Dermis microvascular lymphatic vessel endothelial cell (primary cell): ENCODE measurements around the gene SLC9A1. TPM values are rescaled to one million over a fixed set of nuclear protein-coding genes. Genes with fewer than 3 reads are reported as not detected.

Source experiments
- DNase-seq, 2 donors: peaks; one replicate each; pipeline versions ENCODE4 v3.0.0 to v3.0.0-alpha.2; 2010; ENCODE audit warnings: low read depth in 2 of 2
- total RNA-seq: library from RNA; depleted of rRNA; stranded (reverse); fragments of >200 nt; gene quantifications from 2 replicates; pipeline ENCODE4 v1.2.1, GENCODE V29; 2014

Gene SLC9A1
- total RNA-seq, 1 donor from 2014 or later = 3.9 TPM

DNA sequence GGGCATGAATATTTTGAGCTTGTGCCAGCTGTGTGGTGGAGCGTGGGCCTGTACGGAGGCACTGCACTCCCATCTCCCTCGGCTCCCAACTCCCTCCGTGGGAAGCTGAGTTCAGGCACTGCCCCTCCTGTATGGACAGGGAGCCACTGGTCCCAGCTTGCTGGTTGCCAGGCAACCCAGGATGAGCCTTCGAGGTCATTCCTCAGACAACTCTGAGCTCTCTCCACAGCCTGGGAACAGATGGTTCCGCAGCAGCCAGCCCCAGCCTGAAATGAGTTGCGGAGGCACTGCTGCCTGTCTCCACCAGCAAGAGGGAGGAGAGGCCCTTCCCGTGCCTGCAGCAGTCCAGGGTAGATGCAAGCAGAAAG lies 83.9 kb downstream of the SLC9A1 start:
- DNase-seq = no peak

DNA sequence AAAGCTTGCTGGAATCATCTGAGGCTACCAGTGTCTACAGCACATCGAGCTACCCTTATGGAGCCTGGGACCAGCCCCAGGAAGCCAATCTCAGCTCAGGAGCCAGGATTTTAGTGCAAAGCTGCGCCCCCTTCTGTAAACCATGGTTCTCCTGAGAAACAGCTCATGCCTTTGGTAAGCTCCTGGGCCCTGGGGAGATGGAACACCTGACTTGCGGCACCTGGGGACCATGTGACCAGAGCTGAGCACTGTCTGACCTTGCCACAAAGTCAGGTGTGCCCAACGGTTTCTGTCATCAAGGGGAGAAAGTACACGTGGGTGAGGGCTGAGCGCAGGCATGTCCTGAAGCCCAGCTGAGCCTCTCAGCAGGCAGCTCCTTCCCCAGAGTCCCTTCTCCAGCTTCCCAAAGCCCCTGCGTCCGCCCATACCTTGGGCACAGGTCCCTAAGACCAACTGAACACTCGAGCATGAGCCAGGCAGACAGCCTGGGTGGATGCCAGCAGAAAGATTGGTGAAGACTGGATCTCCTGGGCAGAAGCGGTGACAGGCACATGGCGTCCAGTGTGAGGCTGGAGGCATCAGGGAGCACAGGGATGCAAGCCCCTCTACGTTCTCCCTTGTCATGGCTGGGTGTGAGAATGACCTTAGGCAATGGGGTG lies 84.4 kb downstream of the SLC9A1 start:
- DNase-seq = no peak

DNA sequence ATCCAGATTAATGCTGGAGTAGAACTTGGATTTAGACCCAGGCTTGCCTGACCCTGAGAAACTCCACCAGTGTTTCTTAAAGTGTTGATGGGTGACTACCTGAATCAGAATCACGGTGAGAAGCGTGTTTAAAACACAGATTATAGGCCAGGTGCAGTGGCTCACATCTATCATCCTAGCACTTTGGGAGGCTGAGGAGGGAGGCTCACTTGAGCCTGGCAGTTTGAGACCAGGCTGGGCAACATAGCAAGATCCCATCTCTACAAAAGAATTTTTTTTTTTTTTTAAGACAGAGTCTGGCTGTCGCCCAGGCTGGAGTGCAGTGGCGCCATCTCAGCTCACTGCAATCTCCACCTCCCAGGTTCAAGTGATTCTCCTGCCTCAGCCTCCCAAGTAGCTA lies 86.0 kb downstream of the SLC9A1 start:
- no peak for DNase-seq

DNA sequence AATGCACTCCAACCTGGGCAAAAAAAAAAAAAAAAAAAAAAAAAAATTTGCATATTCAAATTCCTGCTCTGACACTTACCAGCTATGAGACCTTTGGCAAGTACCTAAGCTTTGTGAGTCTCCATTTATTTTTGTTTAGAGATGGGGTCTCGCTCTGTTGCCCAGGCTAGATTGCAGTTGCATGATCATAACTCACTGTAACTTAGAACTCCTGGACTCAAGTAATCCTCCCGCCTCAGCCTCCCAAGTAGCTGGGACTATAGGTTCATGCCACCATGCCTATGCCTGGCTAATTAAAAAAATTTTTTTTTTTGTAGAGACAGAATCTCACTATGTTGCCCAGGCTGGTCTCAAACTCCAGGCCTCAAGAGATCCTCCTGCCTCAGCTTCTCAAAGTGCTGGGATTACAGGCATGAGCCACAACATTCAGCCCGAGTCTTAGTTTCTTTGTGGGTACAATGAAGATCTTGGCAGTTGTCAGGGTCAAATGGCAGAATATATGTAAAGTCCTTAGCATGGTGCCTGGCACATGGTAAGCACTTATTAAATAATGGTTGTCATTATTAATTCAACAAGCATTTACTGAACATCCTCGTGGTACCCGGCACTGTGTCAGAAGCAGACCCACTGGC lies 88.8 kb downstream of the SLC9A1 start:
- DNase-seq = no peak

DNA sequence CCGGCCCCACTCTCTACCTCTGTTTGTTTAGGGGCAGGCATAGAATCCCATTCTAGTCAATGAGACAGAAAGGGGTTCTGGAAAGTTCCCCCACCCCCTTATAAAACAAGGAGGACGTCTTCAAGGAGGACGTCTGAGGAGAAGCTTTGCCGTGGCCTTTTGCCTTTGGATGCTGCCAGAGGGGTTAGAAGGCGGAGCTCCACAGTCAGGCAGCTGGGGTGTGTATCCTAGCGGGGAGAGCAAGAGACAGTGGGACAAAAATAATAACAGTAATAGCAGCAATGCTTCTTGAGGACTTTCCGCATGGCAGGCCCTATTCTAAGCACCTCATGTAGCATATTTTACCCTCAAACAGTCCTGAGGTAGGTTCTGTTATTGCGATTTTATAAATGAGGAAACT lies 94.0 kb downstream of the SLC9A1 start:
- DNase-seq = no peak

DNA sequence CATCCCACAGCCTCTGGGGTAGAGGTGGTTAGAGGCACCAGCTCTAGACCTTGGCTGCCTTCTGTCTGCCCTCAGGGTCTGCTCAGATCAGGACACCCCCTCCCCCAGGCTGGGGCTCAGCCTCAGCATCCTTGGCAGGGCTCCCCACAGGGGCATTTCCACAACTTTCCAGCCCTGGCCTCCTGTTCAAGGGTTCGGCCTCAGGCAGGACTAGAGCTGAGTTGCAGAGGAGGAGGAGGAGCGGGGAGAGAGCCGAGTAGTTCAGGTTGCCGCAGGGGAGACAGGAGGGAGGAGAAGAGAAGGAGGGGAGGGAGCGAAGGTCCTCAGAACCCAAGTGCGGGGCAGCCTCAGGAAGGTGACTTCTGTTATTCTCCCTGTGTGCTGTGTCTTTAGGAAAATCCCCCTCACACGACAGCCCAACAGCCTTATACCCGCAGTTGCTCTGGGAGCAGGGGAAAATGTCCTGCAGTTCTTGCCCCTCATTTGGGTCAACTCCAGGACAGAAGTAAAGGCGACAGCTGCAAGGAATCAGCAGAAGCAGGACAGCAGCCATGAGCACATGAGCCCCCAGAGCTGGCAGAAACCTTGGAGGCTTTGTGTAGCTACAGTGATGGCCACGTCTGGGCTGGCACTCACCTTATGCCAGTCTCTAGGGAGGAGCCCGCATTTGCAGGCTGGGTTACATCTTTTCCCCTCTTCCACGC lies 95.8 kb downstream of the SLC9A1 start:
- no peak for DNase-seq

DNA sequence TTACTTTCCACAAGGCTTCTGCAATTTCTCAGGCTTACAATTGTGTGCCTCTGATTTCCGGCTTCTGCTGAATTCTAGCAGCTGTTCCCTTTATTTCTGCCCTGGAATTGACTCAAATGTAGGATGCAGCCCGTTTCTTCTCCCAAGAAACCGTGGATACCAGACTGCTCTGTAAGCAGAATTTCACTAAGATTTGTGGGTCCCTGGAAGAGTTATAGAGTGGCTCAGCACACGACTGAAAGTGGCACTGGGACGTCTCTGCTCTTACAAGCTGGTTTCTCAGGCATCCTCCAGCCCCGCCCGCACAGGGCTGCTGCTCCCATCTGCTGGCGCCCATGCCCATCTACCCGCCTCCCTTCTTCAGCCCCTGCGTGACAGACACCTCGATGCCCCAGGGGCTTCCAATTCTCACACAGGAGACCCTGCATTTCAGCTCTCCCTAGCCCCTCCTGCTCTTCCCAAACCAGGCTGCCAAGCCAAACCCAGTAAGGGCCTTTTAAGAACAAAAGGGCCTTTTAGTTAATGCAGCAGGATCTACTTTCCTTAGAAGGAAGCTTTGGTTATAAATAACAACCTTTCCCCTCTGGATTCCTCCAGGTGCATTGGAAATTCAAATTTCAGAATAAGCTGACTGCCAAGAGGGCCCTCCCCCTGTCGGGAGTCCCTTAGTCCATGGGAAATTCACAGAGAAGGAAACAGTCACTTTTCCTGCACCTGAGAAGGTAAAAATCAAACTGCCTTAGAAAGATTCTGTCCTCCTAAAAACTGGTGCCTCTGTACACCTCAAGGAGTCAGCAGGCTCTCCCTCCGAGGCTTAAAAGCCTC lies 96.9 kb downstream of the SLC9A1 start:
- no peak for DNase-seq

DNA sequence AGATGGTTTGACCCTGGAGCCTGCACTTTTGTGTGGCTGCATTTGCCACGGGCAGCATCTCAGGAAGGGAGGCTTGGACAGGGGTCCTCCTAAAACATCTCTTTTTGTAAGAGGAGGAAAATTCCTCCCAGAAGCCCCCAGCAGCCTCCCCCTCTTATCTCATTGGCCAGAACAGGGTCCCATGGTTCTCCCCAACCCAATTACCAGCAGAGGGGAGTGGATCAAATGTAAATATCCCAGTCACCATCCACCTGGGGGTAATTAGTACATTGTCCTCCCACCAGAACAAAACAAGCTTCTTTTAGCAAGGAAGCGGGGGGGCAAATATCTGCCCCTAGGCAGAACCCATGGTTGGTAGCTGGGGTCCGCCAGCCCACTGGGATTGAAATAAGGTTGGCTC lies 97.5 kb downstream of the SLC9A1 start:
- no peak for DNase-seq

DNA sequence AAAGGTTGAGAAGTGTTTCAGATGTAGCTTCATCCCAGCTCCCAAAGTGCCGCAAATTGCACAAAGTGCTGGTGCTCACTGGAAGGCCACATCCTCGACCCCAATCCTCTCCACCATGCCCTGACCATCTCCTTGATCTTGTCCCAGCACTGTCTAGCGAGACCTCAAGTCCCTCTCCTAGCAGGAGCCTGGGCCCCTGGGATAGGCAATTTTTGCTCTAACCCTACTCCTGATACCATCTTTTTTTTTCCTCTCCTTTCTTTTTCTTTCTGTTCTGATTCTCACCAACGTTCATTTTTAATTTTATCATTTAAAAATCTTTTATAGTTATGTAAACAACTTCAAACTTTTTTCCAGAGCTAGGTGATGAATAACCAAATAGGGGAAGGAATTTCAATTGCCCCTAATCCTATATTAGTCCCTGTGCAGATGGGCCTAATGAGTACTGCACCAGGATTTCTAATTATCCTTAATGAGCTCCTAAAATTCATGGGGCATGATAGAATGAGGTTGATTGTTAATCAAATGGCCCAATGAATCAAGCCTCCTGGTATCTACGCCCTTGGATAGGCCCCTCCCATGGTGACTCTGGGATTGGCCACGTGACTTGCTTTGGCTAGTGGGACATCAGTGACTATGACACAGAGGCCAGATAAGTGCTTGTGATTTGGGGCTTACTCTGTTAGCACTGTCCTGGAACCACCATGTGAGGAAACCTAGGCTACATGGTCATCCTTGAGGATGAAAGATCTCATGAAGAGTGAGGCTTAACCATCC lies 100.8 kb downstream of the SLC9A1 start:
- DNase-seq = no peak

DNA sequence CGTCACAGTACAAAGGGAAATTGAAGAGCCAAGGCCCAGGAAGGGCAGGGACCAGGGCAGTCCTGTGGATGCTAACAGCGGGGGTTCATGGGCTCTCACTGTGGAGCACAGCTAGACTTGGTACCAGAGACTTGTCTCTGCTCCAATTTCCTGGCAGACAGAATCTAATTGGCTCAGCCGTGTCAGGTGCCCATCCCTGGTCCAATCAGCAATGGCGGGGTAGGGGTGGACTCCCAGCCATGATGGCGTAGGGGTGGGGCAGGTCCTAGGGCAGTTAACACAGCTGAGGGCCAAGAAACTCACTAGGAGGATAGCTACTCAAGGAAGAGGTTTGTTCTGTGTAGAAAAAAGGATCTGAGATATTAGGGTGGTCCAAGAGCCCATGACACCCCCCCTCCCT lies 102.4 kb downstream of the SLC9A1 start:
- DNase-seq = no peak

DNA sequence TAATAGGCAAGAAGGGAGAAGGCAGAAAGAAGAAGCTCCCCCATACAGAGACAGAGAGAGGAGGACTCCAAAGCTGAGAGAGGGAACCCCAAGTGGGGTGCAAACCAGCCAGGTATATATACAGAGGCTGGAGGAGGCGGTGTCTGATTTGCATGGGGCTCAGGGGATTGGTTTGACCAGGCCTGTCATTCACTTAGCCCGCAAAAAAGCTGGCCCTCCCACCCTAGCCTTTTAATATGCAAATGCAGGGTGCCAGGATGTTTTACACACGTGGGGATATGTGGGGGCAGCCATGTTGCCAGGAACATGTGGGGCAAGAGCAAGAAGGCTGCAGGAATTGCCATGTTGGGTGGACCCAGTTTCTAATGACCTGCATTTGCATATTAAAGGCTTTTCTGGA lies 105.3 kb downstream of the SLC9A1 start:
- no peak for DNase-seq

DNA sequence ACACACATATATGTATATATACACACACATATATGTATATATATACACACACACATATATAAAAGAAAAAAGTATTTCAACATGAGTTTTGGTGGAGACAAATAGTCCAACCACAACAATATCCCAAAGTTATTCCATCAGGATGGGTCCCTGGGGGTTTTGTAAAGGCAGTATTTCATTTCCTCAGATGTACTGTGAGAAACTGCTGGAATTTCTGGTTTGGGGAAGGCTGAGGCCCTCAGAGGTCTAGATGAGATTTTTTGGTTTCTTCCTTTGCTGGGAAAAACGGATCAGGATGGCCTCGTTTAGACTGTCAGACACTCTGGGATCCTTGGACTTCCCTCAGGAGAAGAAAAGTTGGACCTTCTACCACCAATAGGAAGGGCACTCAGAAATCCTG lies 105.8 kb downstream of the SLC9A1 start:
- DNase-seq = no peak

Other genes starting within 250 kb of the SLC9A1 start
- not detected in 2 replicates for gene NR0B2, start 241.2 kb downstream of the SLC9A1 start, total RNA-seq
- gene NUDC, start 233.4 kb downstream of the SLC9A1 start, total RNA-seq = 16.9 and 18.3 TPM in 2 replicates
- gene KDF1, start 194.7 kb downstream of the SLC9A1 start, total RNA-seq = not detected in 2 replicates
- 1.4 and 3.1 TPM in 2 replicates for gene TRNP1, start 161.4 kb downstream of the SLC9A1 start, total RNA-seq
- under 0.01 and 0.26 TPM in 2 replicates for gene TENT5B, start 142.3 kb downstream of the SLC9A1 start, total RNA-seq
- gene WDTC1, start 79.5 kb upstream of the SLC9A1 start, total RNA-seq = 18.5 and 31.1 TPM in 2 replicates
- gene TMEM222, start 167.0 kb upstream of the SLC9A1 start, total RNA-seq = 20.9 and 38.1 TPM in 2 replicates
- gene SYTL1, start 186.9 kb upstream of the SLC9A1 start, total RNA-seq = under 0.01 and 0.13 TPM in 2 replicates
- gene MAP3K6, start 211.8 kb upstream of the SLC9A1 start, total RNA-seq = 3.3 and 4.0 TPM in 2 replicates
- not detected in 2 replicates for gene FCN3, start 219.7 kb upstream of the SLC9A1 start, total RNA-seq
- not detected in 2 replicates for gene CD164L2, start 228.2 kb upstream of the SLC9A1 start, total RNA-seq
- gene GPR3, start 237.5 kb upstream of the SLC9A1 start, total RNA-seq = 0.39 and 0.51 TPM in 2 replicates